Endothelial cell of umbilical vein (primary cell): ENCODE results near the gene PSG7. TPM values are rescaled to one million over a fixed set of nuclear protein-coding genes. Genes with fewer than 3 reads are reported as not detected.
"Not testable (repeated sequence)": the region's sequence is repeated elsewhere in the genome, so short reads cannot be mapped to it uniquely, and the experiment has no call there.

ENCODE experiments used
- BruUV-seq: library from RNA; stranded (reverse); fragments of 400-500 nt; replicated peaks from 2 replicates; lab custom pipeline; 2021; lab: Mats Ljungman, UMichigan
- CTCF ChIA-PET: fragments of 300-600, 350-600 bp; sonication (Branson Sonifier 250); formaldehyde crosslinking; loops from one replicate; lab custom pipeline; 2021; ENCODE audit warnings: antibody characterized with exemption, inconsistent platforms; lab: Charles Lee
- POLR2A ChIA-PET: fragments of 300-600, 350-600 bp; sonication (Branson Sonifier 250); formaldehyde crosslinking; loops from one replicate; lab custom pipeline; 2021; ENCODE audit warnings: antibody characterized with exemption, inconsistent platforms; lab: Charles Lee
- DNase-seq: peaks from one replicate; pipeline ENCODE4 v3.0.0-alpha.2; 2011; ENCODE audit warnings: low read depth, low spot score
- FAIRE-seq: peaks from 2 replicates; lab custom pipeline; 2011; peaks lifted over from hg19 to GRCh38; lab: Jason Lieb, UNC
- H2AFZ ChIP-seq: 2 replicates; pipeline ENCODE4 v1.6.0; 2012; ENCODE audit warnings: low read depth, low read length, control low read depth, inconsistent platforms
- H3K27ac ChIP-seq: 2 replicates; pipeline ENCODE4 v1.5.1; 2011; ENCODE audit warnings: low read depth, mild to moderate bottlenecking, control low read depth, low read length, moderate library complexity; ENCODE audit not compliant: insufficient read depth
- H3K27me3 ChIP-seq, 2 experiments: 2 replicates each; pipeline versions ENCODE4 v1.6.0 to v1.6.1; 2011; ENCODE audit warnings: low read length in 2 of 2, mixed read lengths in 1 of 2; ENCODE audit not compliant: control insufficient read depth in 2 of 2, insufficient read depth in 2 of 2
- H3K36me3 ChIP-seq, 2 experiments: 2 replicates in 1 of 2; 3 replicates in 1 of 2; pipeline ENCODE4 v1.5.1; 2011; ENCODE audit warnings: low read length in 2 of 2, mild to moderate bottlenecking in 1 of 2, moderate library complexity in 1 of 2; ENCODE audit not compliant: control insufficient read depth in 2 of 2, insufficient read depth in 2 of 2; ENCODE audit errors: extremely low read depth in 1 of 2
- H3K4me1 ChIP-seq: 3 replicates; pipeline ENCODE4 v1.5.1; 2011; ENCODE audit warnings: mild to moderate bottlenecking, low read length; ENCODE audit not compliant: control insufficient read depth, insufficient read depth; ENCODE audit errors: extremely low read depth
- H3K4me2 ChIP-seq: 2 replicates; pipeline ENCODE4 v1.6.1; 2011; ENCODE audit warnings: low read length, control low read depth, mixed read lengths; ENCODE audit not compliant: insufficient read depth
- H3K4me3 ChIP-seq, 3 experiments: fragments of 200-600 bp in 1 of 3; sonication (generic), shearing (Covaris generic) in 1 of 3; replicated peaks in 1 of 3; 2 replicates each; pipeline ENCODE4 v1.5.1; 2011 to 2016; ENCODE audit warnings: control low read depth in 3 of 3, low read length in 3 of 3, mild to moderate bottlenecking in 2 of 3, inconsistent platforms in 1 of 3, low read depth in 1 of 3, moderate library complexity in 1 of 3; ENCODE audit not compliant: insufficient read depth in 1 of 3
- H3K79me2 ChIP-seq: 2 replicates; pipeline ENCODE4 v1.6.0; 2012; ENCODE audit warnings: low read length, inconsistent platforms; ENCODE audit not compliant: control insufficient read depth, insufficient read depth
- H3K9ac ChIP-seq: replicated peaks from 2 replicates; pipeline ENCODE3; 2011; ENCODE audit warnings: low read length, control low read depth; ENCODE audit not compliant: insufficient read depth; ENCODE audit errors: extremely low read depth
- H3K9me1 ChIP-seq: replicated peaks from 3 replicates; pipeline ENCODE4 v1.6.0; 2011; ENCODE audit warnings: mild to moderate bottlenecking, low read length; ENCODE audit not compliant: control insufficient read depth, insufficient read depth; ENCODE audit errors: extremely low read depth
- H3K9me3 ChIP-seq: replicated peaks from 2 replicates; pipeline ENCODE4 v1.5.1; 2012; ENCODE audit warnings: low read length, inconsistent platforms; ENCODE audit not compliant: control insufficient read depth, insufficient read depth
- H4K20me1 ChIP-seq: replicated peaks from 2 replicates; pipeline ENCODE3; 2011; ENCODE audit warnings: mild to moderate bottlenecking, low read length; ENCODE audit not compliant: control insufficient read depth, insufficient read depth; ENCODE audit errors: extremely low read depth
- dilution Hi-C: fragments of 300-500 bp; cut with MboI; formaldehyde crosslinking; loops from one replicate; pipeline ENCODE4 v1.15.0; 2019; ENCODE audit warnings: low sequenced_read_pairs; ENCODE audit not compliant: extremely low pct_ligation_motif_present
- intact Hi-C: fragments of 100-400 bp; cut with micrococcal nuclease; formaldehyde crosslinking; loops from one replicate; pipeline ENCODE4 v1.10.0; 2022
- polyA plus RNA-seq, 4 experiments: library from polyadenylated mRNA; depleted of rRNA in 3 of 4; stranded (reverse) in 3 of 4; unstranded in 1 of 4; fragments of >200 nt; gene quantifications; 2 replicates each; pipeline versions ENCODE4 v1.2.1 to v1.2.3, GENCODE V29; 2011 to 2012; ENCODE audit warnings: missing spikeins in 1 of 4
- total RNA-seq: library from RNA; stranded (reverse); gene quantifications from 2 replicates; pipeline ENCODE4 v1.2.3, GENCODE V29; 2021

PSG7 gene
- total and polyA plus RNA-seq, 2 donors (not counting 3 experiments of a cell fraction or from before 2014, with no cell fraction given) = not detected

- H3K4me3 ChIP-seq, H3K9me3 ChIP-seq, FAIRE-seq, POLR2A ChIA-PET, CTCF ChIA-PET, intact Hi-C loops, H3K4me2 ChIP-seq, H3K27me3 ChIP-seq, H2AFZ ChIP-seq, H3K9ac ChIP-seq, H3K36me3 ChIP-seq, DNase-seq, H3K79me2 ChIP-seq, H3K4me1 ChIP-seq, H4K20me1 ChIP-seq, dilution Hi-C loops, H3K9me1 ChIP-seq, H3K27ac ChIP-seq, BruUV-seq: not testable (repeated sequence)
Observed at GRCh38 chr19:42887876-42888445, 49.0 kb downstream of the PSG7 start.

- POLR2A ChIA-PET, FAIRE-seq, H3K4me1 ChIP-seq, H3K4me2 ChIP-seq, BruUV-seq, H2AFZ ChIP-seq, H3K9me1 ChIP-seq, dilution Hi-C loops, H3K36me3 ChIP-seq, CTCF ChIA-PET, H3K9me3 ChIP-seq, H3K79me2 ChIP-seq, H3K9ac ChIP-seq, H3K27ac ChIP-seq, DNase-seq, intact Hi-C loops, H3K27me3 ChIP-seq, H3K4me3 ChIP-seq, H4K20me1 ChIP-seq: not testable (repeated sequence)
Observed at GRCh38 chr19:42882730-42883129, 54.3 kb downstream of the PSG7 start.

GRCh38 chr19:42882010-42882409 lies 55.0 kb downstream of the PSG7 start:
- dilution Hi-C loops, H3K9ac ChIP-seq, H3K27me3 ChIP-seq, H3K4me2 ChIP-seq, H3K4me3 ChIP-seq, CTCF ChIA-PET, FAIRE-seq, POLR2A ChIA-PET, DNase-seq, H2AFZ ChIP-seq, H3K9me1 ChIP-seq, H3K27ac ChIP-seq, H4K20me1 ChIP-seq, intact Hi-C loops, BruUV-seq, H3K79me2 ChIP-seq, H3K9me3 ChIP-seq, H3K4me1 ChIP-seq, H3K36me3 ChIP-seq: not testable (repeated sequence)
